NB4 (cell line): ENCODE measurements around the gene SYTL3.

Experiments
- MYC ChIP-seq: IDR thresholded peaks from 2 replicates; pipeline ENCODE4 v1.6.1; 2011; ENCODE audit warnings: low read depth, low read length
- POLR2A ChIP-seq: IDR thresholded peaks from 2 replicates; pipeline ENCODE4 v1.6.1; 2011; ENCODE audit warnings: mild to moderate bottlenecking; ENCODE audit not compliant: insufficient read length; ENCODE audit errors: extremely low read depth
- TF ChIP-seq, protein P1 (sequence below): IDR thresholded peaks from one replicate; pipeline ENCODE4 v1.5.1; 2012; ENCODE audit warnings: low read depth, low read length
- TF ChIP-seq, protein P2 (sequence below): IDR thresholded peaks from 2 replicates; pipeline ENCODE4 v1.6.1; 2011; ENCODE audit warnings: low read depth, low read length

GRCh38 chr6:158758451-158758860 is 108.6 kb downstream of the SYTL3 start:
- TF ChIP-seq POLR2A (no peak), MYC (no peak)
- TF ChIP-seq, protein P1, sequence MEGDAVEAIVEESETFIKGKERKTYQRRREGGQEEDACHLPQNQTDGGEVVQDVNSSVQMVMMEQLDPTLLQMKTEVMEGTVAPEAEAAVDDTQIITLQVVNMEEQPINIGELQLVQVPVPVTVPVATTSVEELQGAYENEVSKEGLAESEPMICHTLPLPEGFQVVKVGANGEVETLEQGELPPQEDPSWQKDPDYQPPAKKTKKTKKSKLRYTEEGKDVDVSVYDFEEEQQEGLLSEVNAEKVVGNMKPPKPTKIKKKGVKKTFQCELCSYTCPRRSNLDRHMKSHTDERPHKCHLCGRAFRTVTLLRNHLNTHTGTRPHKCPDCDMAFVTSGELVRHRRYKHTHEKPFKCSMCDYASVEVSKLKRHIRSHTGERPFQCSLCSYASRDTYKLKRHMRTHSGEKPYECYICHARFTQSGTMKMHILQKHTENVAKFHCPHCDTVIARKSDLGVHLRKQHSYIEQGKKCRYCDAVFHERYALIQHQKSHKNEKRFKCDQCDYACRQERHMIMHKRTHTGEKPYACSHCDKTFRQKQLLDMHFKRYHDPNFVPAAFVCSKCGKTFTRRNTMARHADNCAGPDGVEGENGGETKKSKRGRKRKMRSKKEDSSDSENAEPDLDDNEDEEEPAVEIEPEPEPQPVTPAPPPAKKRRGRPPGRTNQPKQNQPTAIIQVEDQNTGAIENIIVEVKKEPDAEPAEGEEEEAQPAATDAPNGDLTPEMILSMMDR, result no peak
- TF ChIP-seq, protein P2, sequence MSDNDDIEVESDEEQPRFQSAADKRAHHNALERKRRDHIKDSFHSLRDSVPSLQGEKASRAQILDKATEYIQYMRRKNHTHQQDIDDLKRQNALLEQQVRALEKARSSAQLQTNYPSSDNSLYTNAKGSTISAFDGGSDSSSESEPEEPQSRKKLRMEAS, result no peak
